DOHH2 (cell line): Measurements from ENCODE around the gene LRRC27.

Experiments used
- EZH2phosphoT487 ChIP-seq: fragments of 200-600 bp; sonication (generic); IDR thresholded peaks from 2 replicates; pipeline ENCODE4 v1.6.1; 2017; ENCODE audit warnings: borderline replicate concordance, mild to moderate bottlenecking, antibody characterized with exemption, low read length, moderate library complexity, mixed read lengths
- TF ChIP-seq, protein P1 (sequence below): fragments of 200-600 bp; sonication (generic); IDR thresholded peaks from one replicate; pipeline ENCODE4 v1.5.1; 2014; ENCODE audit warnings: antibody characterized with exemption, mild to moderate bottlenecking, low read depth, low read length; ENCODE audit not compliant: poor library complexity, severe bottlenecking

DNA sequence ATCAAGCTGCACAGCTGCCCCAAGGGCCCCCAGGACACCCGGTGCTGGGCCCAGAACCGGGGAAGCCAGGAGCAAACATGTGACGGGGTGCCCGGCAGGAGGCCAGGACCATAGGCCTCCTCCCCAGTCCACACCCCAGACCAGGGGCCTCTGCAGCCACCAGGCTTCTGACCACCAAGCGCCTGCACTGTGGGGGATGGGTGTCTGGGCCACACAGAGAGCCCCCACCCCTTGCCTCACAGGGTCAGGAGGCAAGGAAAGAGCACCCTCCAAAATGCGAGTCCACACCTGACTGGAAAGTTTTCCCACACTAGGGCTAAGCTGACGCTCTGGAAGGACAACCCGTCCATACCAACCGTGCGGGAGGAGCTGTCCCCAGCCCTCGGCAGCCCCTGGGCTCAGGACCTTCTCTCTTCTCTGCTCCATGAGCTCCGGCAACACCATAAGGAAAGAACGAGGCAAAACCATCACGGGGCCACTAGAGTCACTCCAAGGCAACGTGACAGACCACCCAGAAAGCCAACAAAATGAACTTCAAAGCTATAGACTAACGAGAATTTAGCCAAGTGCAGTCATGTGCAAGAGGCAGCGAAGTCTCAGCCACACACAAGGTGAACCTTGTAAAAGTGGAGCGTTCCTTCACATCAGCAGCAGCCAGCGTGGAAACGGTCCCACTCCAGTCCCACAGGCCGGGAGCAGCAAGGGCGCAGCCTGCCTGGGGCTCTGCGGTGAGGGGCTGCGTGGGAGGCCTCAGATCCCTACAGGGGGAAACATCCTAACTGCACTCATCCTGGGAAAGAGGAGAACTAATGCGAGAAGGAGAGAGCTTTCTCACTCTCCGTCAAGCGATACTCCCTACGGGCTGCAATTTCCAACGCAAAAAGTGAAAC lies 29.3 kb upstream of the LRRC27 start:
- TF ChIP-seq, protein P1, sequence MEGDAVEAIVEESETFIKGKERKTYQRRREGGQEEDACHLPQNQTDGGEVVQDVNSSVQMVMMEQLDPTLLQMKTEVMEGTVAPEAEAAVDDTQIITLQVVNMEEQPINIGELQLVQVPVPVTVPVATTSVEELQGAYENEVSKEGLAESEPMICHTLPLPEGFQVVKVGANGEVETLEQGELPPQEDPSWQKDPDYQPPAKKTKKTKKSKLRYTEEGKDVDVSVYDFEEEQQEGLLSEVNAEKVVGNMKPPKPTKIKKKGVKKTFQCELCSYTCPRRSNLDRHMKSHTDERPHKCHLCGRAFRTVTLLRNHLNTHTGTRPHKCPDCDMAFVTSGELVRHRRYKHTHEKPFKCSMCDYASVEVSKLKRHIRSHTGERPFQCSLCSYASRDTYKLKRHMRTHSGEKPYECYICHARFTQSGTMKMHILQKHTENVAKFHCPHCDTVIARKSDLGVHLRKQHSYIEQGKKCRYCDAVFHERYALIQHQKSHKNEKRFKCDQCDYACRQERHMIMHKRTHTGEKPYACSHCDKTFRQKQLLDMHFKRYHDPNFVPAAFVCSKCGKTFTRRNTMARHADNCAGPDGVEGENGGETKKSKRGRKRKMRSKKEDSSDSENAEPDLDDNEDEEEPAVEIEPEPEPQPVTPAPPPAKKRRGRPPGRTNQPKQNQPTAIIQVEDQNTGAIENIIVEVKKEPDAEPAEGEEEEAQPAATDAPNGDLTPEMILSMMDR = no peak
- TF ChIP-seq EZH2phosphoT487 = no peak
